Measurements from ENCODE around the gene IMP3.

DNA sequence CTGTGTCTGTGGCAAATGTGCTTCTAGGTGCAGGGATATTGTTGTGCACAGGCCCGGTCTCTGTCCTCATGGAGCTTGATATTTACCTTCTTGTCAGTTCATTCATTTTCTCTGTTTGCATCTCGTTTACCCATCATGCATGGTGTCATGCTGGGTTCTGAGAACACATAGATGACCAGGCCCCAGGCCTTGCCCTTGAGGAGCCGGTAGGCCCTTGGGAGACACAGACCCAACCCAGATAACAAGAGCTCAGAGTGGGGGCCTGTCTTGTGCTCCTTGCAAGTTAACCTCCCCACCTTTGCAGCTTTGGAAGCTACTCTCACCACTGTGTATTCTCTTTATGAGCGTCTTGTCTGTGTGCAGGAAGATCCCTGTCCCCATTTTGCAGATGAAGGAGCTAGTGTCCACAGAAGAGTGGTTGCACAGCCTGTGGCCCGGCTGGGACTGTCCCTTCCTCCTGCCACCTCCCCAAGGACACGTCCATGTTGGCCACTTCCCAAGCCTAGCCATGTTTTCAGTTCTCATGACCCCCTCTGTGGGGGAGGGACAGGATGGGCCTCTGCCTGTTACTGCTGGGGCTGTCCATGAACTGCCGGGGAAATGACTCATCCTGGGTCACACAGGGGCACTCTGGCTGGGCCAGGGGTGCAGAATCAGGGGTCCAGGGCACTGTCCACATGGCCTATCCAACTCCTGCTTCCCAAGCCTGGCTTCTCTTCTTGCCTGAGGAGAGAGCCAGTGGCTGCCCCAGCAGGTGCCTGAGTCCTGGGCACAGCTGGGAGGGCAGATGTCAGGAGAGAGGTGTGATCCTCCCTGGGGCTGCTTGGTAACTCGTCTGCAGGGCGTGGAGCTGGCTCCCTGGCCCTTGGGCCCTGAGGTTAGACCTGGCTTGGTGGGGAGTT lies 11.1 kb upstream of the IMP3 start:
- TF ChIP-seq, protein P1, sequence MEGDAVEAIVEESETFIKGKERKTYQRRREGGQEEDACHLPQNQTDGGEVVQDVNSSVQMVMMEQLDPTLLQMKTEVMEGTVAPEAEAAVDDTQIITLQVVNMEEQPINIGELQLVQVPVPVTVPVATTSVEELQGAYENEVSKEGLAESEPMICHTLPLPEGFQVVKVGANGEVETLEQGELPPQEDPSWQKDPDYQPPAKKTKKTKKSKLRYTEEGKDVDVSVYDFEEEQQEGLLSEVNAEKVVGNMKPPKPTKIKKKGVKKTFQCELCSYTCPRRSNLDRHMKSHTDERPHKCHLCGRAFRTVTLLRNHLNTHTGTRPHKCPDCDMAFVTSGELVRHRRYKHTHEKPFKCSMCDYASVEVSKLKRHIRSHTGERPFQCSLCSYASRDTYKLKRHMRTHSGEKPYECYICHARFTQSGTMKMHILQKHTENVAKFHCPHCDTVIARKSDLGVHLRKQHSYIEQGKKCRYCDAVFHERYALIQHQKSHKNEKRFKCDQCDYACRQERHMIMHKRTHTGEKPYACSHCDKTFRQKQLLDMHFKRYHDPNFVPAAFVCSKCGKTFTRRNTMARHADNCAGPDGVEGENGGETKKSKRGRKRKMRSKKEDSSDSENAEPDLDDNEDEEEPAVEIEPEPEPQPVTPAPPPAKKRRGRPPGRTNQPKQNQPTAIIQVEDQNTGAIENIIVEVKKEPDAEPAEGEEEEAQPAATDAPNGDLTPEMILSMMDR (IDR thresholded peaks at IDR 0.05) = no peak
- no peak for TF ChIP-seq POLR2A (IDR thresholded peaks at IDR 0.05)

All from lower leg skin (tissue), 3 donors.